Kidney (tissue), 14 donors: ENCODE data around the gene WNT5B. TPM values are rescaled to one million over a fixed set of nuclear protein-coding genes. Genes with fewer than 3 reads are reported as not detected.
A peak's percentile ranks its signal among the peaks of the same experiment; 100 is the strongest.
"Not testable (repeated sequence)": the region's sequence is repeated elsewhere in the genome, so short reads cannot be mapped to it uniquely, and the experiment has no call there.

Experiments used
- DNase-seq, 5 donors: peaks; one replicate each; pipeline ENCODE4 v3.0.0-alpha.2; 2013 to 2020
- FAIRE-seq: peaks from 2 replicates; lab custom pipeline; 2012; peaks lifted over from hg19 to GRCh38; lab: Jason Lieb, UNC
- H3K27ac ChIP-seq, 2 donors: one replicate each; pipeline ENCODE4 v1.7.0; 2013; ENCODE audit warnings: low read depth in 2 of 2, low read length in 2 of 2, inconsistent platforms in 1 of 2
- H3K27me3 ChIP-seq: one replicate; pipeline ENCODE4 v1.7.1; 2013; ENCODE audit warnings: low read length, inconsistent platforms; ENCODE audit not compliant: control insufficient read depth, insufficient read depth
- H3K36me3 ChIP-seq, 3 donors: one replicate each; pipeline versions ENCODE4 v1.7.0 to v1.7.1; 2013; ENCODE audit warnings: low read length in 3 of 3, control low read depth in 1 of 3, inconsistent platforms in 1 of 3; ENCODE audit not compliant: insufficient read depth in 3 of 3, control insufficient read depth in 2 of 3
- H3K4me1 ChIP-seq, 3 donors: one replicate each; pipeline versions ENCODE4 v1.7.0 to v1.7.1; 2013; ENCODE audit warnings: low read length in 3 of 3, inconsistent platforms in 1 of 3, low read depth in 1 of 3; ENCODE audit not compliant: control insufficient read depth in 2 of 3, insufficient read depth in 2 of 3
- H3K4me3 ChIP-seq, 3 donors: one replicate each; pipeline versions ENCODE4 v1.7.0 to v1.8.1; 2013; ENCODE audit warnings: low read length in 3 of 3, control low read depth in 1 of 3, inconsistent platforms in 1 of 3
- H3K9ac ChIP-seq, 3 donors: one replicate each; pipeline versions ENCODE4 v1.7.0 to v1.7.1; 2013; ENCODE audit warnings: low read length in 3 of 3, control low read depth in 1 of 3, inconsistent platforms in 1 of 3
- H3K9me3 ChIP-seq, 3 donors: one replicate each; pipeline versions ENCODE4 v1.7.0 to v1.7.1; 2013; ENCODE audit warnings: low read length in 3 of 3, control low read depth in 1 of 3, inconsistent platforms in 1 of 3; ENCODE audit not compliant: control insufficient read depth in 2 of 3, insufficient read depth in 1 of 3
- intact Hi-C: fragments of 100-400 bp; cut with DNase I; formaldehyde crosslinking; loops from one replicate; pipeline ENCODE4 v1.11.1; 2022
- polyA plus RNA-seq: library from polyadenylated mRNA; stranded (reverse); fragments of 350-450 nt; fragmentation: Illumina TruSeq; extraction: RNeasy Lipid Tissue Mini Kit (QIAGEN cat#74804); gene quantifications from one replicate; pipeline ENCODE4 v1.2.3, GENCODE V29; 2014; ENCODE audit warnings: low read depth, low replicate concordance; ENCODE audit not compliant: insufficient read depth
- total RNA-seq: library from RNA; stranded (reverse); fragmentation: NEBNext Ultra II Directional; extraction: Animal tissue kit (Norgen Biotek cat#: 25700); gene quantifications from one replicate; pipeline ENCODE4 v1.2.1, GENCODE V29; 2021
- TF ChIP-seq, protein P1 (sequence below): IDR thresholded peaks from 3 replicates; pipeline ENCODE4 v1.5.1; 2012; ENCODE audit warnings: mild to moderate bottlenecking, moderate library complexity, borderline replicate concordance; ENCODE audit not compliant: insufficient read depth; ENCODE audit errors: extremely low read depth
- donor health status: control.
- donor health status: control.
- donor health status: control.
- donor health status: control.
- donor health status: control.
- donor health status: DM: yes; HTN: yes; CAD: no.
- donor health status: Normal renal cell carcinoma (clear cell type).

The WNT5B gene
- total and polyA plus RNA-seq, 2 donors from 2014 or later = 3.4 to 4.8 TPM

DNA sequence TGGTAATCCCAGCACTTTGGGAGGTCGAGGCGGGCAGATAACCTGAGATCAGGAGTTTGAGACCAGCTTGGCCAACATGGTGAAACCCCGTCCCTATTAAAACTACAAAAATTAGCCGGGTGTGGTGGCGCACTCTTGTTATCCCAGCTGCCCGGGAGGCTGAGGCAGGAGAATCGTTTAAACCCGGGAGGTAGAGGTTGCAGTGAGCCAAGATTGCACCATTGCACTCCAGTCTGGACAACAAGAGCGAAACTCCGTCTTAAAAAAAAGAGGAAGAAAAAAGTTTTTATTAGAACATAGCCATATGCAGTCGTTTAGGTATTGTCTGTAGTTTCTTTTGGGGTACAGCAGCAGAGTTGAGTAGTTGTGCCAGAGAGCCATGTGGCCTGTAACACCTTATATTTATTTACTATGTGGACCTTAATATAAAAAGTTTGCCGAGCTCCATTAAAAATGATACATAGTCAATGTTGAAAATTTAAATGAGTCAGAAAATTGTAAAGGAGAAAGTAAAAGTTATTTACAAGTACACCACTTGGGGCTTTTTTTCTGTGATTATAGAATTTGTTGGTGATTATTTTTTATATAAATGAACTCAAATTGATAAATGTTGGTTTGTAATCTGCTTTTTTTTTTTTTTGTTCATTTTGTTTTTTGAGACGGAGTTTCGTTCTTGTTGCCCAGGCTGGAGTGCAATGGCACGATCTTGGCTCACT, 64.0 kb downstream of the WNT5B start:
- FAIRE-seq = no peak
- intact Hi-C loops = loop anchor here (10.0 kb wide), 1 partner anchor 52 kb away; no protein-coding TSS in a partner anchor
- no peak overlapping the region for H3K27ac ChIP-seq

DNA sequence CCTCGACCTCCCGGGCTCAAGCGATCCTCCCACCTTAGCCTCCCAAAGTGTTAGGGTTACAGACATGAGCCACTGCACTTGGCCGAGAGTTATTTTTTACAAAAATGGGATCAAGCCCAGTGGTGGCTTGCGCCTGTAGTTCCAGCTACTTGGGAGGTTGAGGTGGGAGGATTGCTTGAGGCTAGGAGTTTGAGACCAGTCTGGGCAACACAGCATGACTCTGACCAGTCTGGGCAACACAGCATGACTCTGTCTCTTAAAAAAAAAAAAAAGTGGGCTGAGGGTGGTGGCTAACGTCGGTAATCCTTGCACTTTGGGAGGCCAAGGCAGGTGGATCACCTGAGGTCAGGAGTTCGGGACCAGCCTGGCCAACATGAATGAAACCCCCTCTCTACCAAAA, 66.1 kb downstream of the WNT5B start:
- intact Hi-C loops = loop anchor here (10.0 kb wide), 1 partner anchor 50 kb away; no protein-coding TSS in a partner anchor
- DNase-seq, H3K9ac ChIP-seq, H3K27me3 ChIP-seq, H3K36me3 ChIP-seq, H3K4me1 ChIP-seq, H3K9me3 ChIP-seq, FAIRE-seq, H3K27ac ChIP-seq, H3K4me3 ChIP-seq: not testable (repeated sequence)

More for the DNA sequence above, 64.0 kb downstream of the WNT5B start:
- peaks cover 0 to 2% (median 0%) of the 10 kb centered on the region in 3 donors for H3K36me3 ChIP-seq
- no peaks in the 10 kb centered on the region for H3K27me3 ChIP-seq
- no peak overlapping the region for H3K9ac ChIP-seq
- TF ChIP-seq, protein P1, sequence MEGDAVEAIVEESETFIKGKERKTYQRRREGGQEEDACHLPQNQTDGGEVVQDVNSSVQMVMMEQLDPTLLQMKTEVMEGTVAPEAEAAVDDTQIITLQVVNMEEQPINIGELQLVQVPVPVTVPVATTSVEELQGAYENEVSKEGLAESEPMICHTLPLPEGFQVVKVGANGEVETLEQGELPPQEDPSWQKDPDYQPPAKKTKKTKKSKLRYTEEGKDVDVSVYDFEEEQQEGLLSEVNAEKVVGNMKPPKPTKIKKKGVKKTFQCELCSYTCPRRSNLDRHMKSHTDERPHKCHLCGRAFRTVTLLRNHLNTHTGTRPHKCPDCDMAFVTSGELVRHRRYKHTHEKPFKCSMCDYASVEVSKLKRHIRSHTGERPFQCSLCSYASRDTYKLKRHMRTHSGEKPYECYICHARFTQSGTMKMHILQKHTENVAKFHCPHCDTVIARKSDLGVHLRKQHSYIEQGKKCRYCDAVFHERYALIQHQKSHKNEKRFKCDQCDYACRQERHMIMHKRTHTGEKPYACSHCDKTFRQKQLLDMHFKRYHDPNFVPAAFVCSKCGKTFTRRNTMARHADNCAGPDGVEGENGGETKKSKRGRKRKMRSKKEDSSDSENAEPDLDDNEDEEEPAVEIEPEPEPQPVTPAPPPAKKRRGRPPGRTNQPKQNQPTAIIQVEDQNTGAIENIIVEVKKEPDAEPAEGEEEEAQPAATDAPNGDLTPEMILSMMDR = no peak
- H3K4me1 ChIP-seq = peaks cover 0 to 6% (median 0%) of the 10 kb centered on the region in 3 donors
- H3K4me3 ChIP-seq = no peak overlapping the region
- DNase-seq = peak in 1 of 5 donors; percentile 32
- no peaks in the 10 kb centered on the region for H3K9me3 ChIP-seq

DNA sequence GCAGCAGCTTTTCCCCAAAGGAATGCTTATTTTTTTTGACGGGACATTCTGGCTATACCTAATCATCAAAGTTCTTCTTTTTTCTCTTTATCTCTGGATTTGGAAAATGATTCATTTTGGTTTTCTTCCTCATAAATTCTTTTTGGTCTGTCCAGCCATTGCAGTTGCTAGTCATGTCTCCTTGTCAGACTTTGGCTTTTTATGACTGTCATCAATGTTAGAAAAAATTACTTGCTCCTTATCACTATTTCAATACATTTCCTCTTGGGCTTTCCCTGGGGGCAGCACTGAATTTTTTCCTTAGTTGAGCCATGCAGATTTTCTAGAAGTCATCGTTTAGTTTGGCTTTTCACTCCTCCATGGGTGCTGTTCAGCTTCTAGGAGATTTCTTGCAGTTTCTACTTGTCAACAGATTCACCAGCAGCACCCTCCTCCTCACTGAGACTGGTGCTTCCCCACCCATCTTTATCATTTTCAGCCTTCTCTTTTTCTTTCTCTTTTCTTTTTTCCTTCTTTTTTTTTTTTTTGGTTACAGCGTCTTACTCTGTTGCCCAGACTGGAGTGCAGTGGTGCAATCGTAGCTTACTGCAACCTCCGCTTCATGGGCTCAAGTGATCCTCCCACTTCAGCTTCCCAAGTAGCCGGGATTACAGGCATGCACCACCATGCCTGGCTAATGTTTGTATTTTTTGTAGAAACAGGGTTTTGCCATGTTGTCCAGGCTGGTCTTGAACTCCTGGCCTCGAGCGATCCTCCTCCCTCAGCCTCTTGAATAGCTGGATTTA, 67.0 kb downstream of the WNT5B start:
- Histone ChIP-seq H3K9ac (no peak overlapping the region), H3K9me3 (no peaks in the 10 kb centered on the region), H3K36me3 (peaks cover 0 to 2% (median 0%) of the 10 kb centered on the region in 3 donors), H3K27ac (no peak overlapping the region), H3K4me3 (no peak overlapping the region), H3K4me1 (peaks cover 0 to 6% (median 0%) of the 10 kb centered on the region in 3 donors), H3K27me3 (no peaks in the 10 kb centered on the region)
- no peak for DNase-seq
- intact Hi-C loops = loop anchor here (10.0 kb wide), 1 partner anchor 49 kb away; no protein-coding TSS in a partner anchor
- no peak for FAIRE-seq
- TF ChIP-seq, protein P1 = no peak

DNA sequence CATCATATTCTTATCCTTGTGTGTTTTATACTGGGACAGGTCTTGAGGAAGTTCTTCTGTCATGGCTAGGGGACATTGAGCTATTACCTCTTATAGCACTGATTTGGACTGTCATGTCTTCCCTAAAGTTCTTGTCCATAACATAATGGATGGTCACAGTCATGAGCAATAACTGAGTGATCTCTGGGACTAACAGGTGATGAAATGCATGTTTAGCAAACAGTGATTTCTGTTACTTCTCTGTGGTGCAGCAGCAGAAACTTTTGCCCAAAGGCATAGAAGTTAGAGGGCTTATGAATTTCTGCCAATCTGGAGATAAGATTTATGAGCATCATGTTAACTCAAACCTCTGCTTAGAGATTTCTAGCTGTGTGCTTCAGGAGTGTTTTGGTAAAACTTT, 67.8 kb downstream of the WNT5B start:
- no peak for FAIRE-seq
- Histone ChIP-seq H3K4me3 (no peak overlapping the region), H3K27me3 (no peaks in the 10 kb centered on the region), H3K4me1 (peaks cover 0 to 4% (median 0%) of the 10 kb centered on the region in 3 donors), H3K27ac (no peak overlapping the region), H3K9ac (no peak overlapping the region), H3K36me3 (peaks cover 0 to 2% (median 0%) of the 10 kb centered on the region in 3 donors), H3K9me3 (no peaks in the 10 kb centered on the region)
- TF ChIP-seq, protein P1 = no peak
- no peak for DNase-seq
- intact Hi-C loops = loop anchor here (10.0 kb wide), 1 partner anchor 48 kb away; no protein-coding TSS in a partner anchor
